ENCODE results near the gene AXDND1. TPM values are rescaled to one million over a fixed set of nuclear protein-coding genes. Genes with fewer than 3 reads are reported as not detected.
"Not testable (repeated sequence)": the region's sequence is repeated elsewhere in the genome, so short reads cannot be mapped to it uniquely, and the experiment has no call there.

The AXDND1 gene
- total RNA-seq, 1 experiment from 2014 or later = 1.8 TPM

GRCh38 chr1:179424610-179425009 is 58.8 kb downstream of the AXDND1 start:
- TF ChIP-seq EZH2 (IDR thresholded peaks at IDR 0.05; ENCODE audit: low read depth) = no peak
- no peak for TF ChIP-seq CTCF (conservative IDR thresholded peaks at IDR 0.05)
- Histone ChIP-seq H3K36me3 (ENCODE audit: low read depth) (no peaks in the 10 kb centered on the region), H3K4me1 (replicated peaks; ENCODE audit: insufficient read depth) (no peaks in the 10 kb centered on the region), H4K20me1 (ENCODE audit: insufficient read depth) (no peaks in the 10 kb centered on the region), H3K79me2 (ENCODE audit: low read depth) (no peaks in the 10 kb centered on the region), H3K4me3 (no peak overlapping the region), H3K9me2 (ENCODE audit: insufficient read depth) (no peaks in the 10 kb centered on the region), H3K4me2 (no peak overlapping the region), H3F3A (ENCODE audit: insufficient read depth, low read depth) (no peaks in the 10 kb centered on the region), H3K27me3 (ENCODE audit: insufficient read depth, low read depth) (no peaks in the 10 kb centered on the region), H3K9me3 (ENCODE audit: insufficient read depth, low read depth) (no peaks in the 10 kb centered on the region; the same call in 1 of the 2 replicates), H3K27ac (no peak overlapping the region), H2AFZ (no peak overlapping the region)
- intact Hi-C loops (cut with micrococcal nuclease; ENCODE audit: unreplicated experiment) = no loop called here
- POLR2A ChIA-PET (ENCODE audit: unreplicated experiment) = no interaction called here
- CTCF ChIA-PET = no interaction called here
- DNase-seq = no peak
- no TSS peak for BruUV-seq (replicated peaks)

GRCh38 chr1:179425186-179425585 is 59.4 kb downstream of the AXDND1 start:
- Histone ChIP-seq H3K27ac (no peak overlapping the region), H3K27me3 (ENCODE audit: insufficient read depth, low read depth) (no peaks in the 10 kb centered on the region), H3K9me2 (ENCODE audit: insufficient read depth) (no peaks in the 10 kb centered on the region), H3K4me3 (no peak overlapping the region), H3K4me1 (replicated peaks; ENCODE audit: insufficient read depth) (no peaks in the 10 kb centered on the region), H3K79me2 (ENCODE audit: low read depth) (no peaks in the 10 kb centered on the region), H3K9me3 (ENCODE audit: insufficient read depth, low read depth) (no peaks in the 10 kb centered on the region; the same call in 1 of the 2 replicates), H3K36me3 (ENCODE audit: low read depth) (no peaks in the 10 kb centered on the region), H4K20me1 (ENCODE audit: insufficient read depth) (no peaks in the 10 kb centered on the region), H3F3A (ENCODE audit: insufficient read depth, low read depth) (no peaks in the 10 kb centered on the region), H2AFZ (no peak overlapping the region), H3K4me2 (no peak overlapping the region)
- BruUV-seq (replicated peaks) = no TSS peak
- CTCF ChIA-PET = no interaction called here
- no peak for TF ChIP-seq EZH2 (IDR thresholded peaks at IDR 0.05; ENCODE audit: low read depth)
- TF ChIP-seq CTCF (conservative IDR thresholded peaks at IDR 0.05) = no peak
- intact Hi-C loops (cut with micrococcal nuclease; ENCODE audit: unreplicated experiment) = no loop called here
- no peak for DNase-seq
- POLR2A ChIA-PET (ENCODE audit: unreplicated experiment) = no interaction called here

- ChIA-PET CTCF (no interaction called here), POLR2A (ENCODE audit: unreplicated experiment) (no interaction called here)
- TF ChIP-seq EZH2 (IDR thresholded peaks at IDR 0.05; ENCODE audit: low read depth) (no peak), CTCF (conservative IDR thresholded peaks at IDR 0.05) (no peak)
- Histone ChIP-seq H3K4me2 (no peak overlapping the region), H3K27me3 (ENCODE audit: insufficient read depth, low read depth) (0 out of 2 replicates have a peak, but pooled peaks cover 4% of the 10 kb centered on the region), H3K4me3 (no peak overlapping the region), H3K9me2 (ENCODE audit: insufficient read depth) (no peaks in the 10 kb centered on the region), H2AFZ (no peak overlapping the region), H3K27ac (no peak overlapping the region), H3K79me2 (ENCODE audit: low read depth) (no peaks in the 10 kb centered on the region), H3K36me3 (ENCODE audit: low read depth) (no peaks in the 10 kb centered on the region), H3K4me1 (replicated peaks; ENCODE audit: insufficient read depth) (no peaks in the 10 kb centered on the region), H3F3A (ENCODE audit: insufficient read depth, low read depth) (no peaks in the 10 kb centered on the region), H4K20me1 (ENCODE audit: insufficient read depth) (no peaks in the 10 kb centered on the region), H3K9me3 (ENCODE audit: insufficient read depth, low read depth) (no peaks in the 10 kb centered on the region)
- BruUV-seq (replicated peaks) = no TSS peak
- intact Hi-C loops (cut with micrococcal nuclease; ENCODE audit: unreplicated experiment) = no loop called here
- DNase-seq = no peak
Measured at GRCh38 chr1:179437171-179437570, 71.4 kb downstream of the AXDND1 start.

- intact Hi-C loops (cut with micrococcal nuclease; ENCODE audit: unreplicated experiment); H3K4me2 ChIP-seq; H3K9me2 ChIP-seq (ENCODE audit: insufficient read depth); H4K20me1 ChIP-seq (ENCODE audit: insufficient read depth); H3F3A ChIP-seq (ENCODE audit: insufficient read depth, low read depth); H3K4me3 ChIP-seq; DNase-seq; H3K36me3 ChIP-seq (ENCODE audit: low read depth); POLR2A ChIA-PET (ENCODE audit: unreplicated experiment); H2AFZ ChIP-seq; H3K9me3 ChIP-seq (ENCODE audit: insufficient read depth, low read depth); H3K4me1 ChIP-seq (replicated peaks; ENCODE audit: insufficient read depth); BruUV-seq (replicated peaks); H3K27me3 ChIP-seq (ENCODE audit: insufficient read depth, low read depth); H3K27ac ChIP-seq; H3K79me2 ChIP-seq (ENCODE audit: low read depth): not testable (repeated sequence)
- CTCF ChIA-PET = interaction anchor here (0.6 kb wide), 1 partner anchor 151 kb away, joined by 4 read pairs; no protein-coding TSS in a partner anchor
Measured at GRCh38 chr1:179439646-179440045, 73.9 kb downstream of the AXDND1 start.

- H3K9me3 ChIP-seq (ENCODE audit: insufficient read depth, low read depth); DNase-seq; H2AFZ ChIP-seq; H3K4me3 ChIP-seq; H3K4me2 ChIP-seq; H3K27ac ChIP-seq; H4K20me1 ChIP-seq (ENCODE audit: insufficient read depth); H3K9me2 ChIP-seq (ENCODE audit: insufficient read depth); H3K79me2 ChIP-seq (ENCODE audit: low read depth); H3F3A ChIP-seq (ENCODE audit: insufficient read depth, low read depth); BruUV-seq (replicated peaks); H3K4me1 ChIP-seq (replicated peaks; ENCODE audit: insufficient read depth); intact Hi-C loops (cut with micrococcal nuclease; ENCODE audit: unreplicated experiment); H3K36me3 ChIP-seq (ENCODE audit: low read depth); POLR2A ChIA-PET (ENCODE audit: unreplicated experiment); H3K27me3 ChIP-seq (ENCODE audit: insufficient read depth, low read depth): not testable (repeated sequence)
- CTCF ChIA-PET = interaction anchor here (0.6 kb wide), 1 partner anchor 150 kb away, joined by 4 read pairs; no protein-coding TSS in a partner anchor
Measured at GRCh38 chr1:179440301-179440700, 74.5 kb downstream of the AXDND1 start.

Measured in PC-9 (cell line).